Spleen (tissue), 7 donors: ENCODE results near the gene DRICH1.

ENCODE experiments used
- POLR2A ChIP-seq, 3 donors: fragments of 450-650 bp; IDR thresholded peaks; one replicate each; pipeline ENCODE4 v1.5.1; 2017; ENCODE audit warnings: antibody characterized with exemption in 3 of 3, mild to moderate bottlenecking in 1 of 3
- POLR2AphosphoS5 ChIP-seq, 3 donors: sonication (generic); formaldehyde crosslinking; IDR thresholded peaks; one replicate each; pipeline ENCODE4 v1.5.1; 2017; ENCODE audit warnings: antibody characterized with exemption in 3 of 3
- TF ChIP-seq, protein P1 (sequence below), 11 experiments: fragments of 200-600 bp in 7 of 11; fragments of 450-650 bp in 4 of 11; sonication (generic) in 4 of 11; IDR thresholded peaks in 8 of 11; conservative IDR thresholded peaks in 3 of 11; 1 replicate in 7 of 11; 2 replicates in 4 of 11; pipeline versions ENCODE4 v1.4.0 to v1.8.0; 2016 to 2021; ENCODE audit warnings: antibody characterized with exemption in 11 of 11, inconsistent platforms in 4 of 11, mild to moderate bottlenecking in 1 of 11
- donor health status: DM: no; HTN: no; CAD: no; lungs with moderate emphysema.
- donor health status: DM: no; HTN: no; CAD: no.
- donor health status: DM: no; HTN: no; CAD: no.

DNA sequence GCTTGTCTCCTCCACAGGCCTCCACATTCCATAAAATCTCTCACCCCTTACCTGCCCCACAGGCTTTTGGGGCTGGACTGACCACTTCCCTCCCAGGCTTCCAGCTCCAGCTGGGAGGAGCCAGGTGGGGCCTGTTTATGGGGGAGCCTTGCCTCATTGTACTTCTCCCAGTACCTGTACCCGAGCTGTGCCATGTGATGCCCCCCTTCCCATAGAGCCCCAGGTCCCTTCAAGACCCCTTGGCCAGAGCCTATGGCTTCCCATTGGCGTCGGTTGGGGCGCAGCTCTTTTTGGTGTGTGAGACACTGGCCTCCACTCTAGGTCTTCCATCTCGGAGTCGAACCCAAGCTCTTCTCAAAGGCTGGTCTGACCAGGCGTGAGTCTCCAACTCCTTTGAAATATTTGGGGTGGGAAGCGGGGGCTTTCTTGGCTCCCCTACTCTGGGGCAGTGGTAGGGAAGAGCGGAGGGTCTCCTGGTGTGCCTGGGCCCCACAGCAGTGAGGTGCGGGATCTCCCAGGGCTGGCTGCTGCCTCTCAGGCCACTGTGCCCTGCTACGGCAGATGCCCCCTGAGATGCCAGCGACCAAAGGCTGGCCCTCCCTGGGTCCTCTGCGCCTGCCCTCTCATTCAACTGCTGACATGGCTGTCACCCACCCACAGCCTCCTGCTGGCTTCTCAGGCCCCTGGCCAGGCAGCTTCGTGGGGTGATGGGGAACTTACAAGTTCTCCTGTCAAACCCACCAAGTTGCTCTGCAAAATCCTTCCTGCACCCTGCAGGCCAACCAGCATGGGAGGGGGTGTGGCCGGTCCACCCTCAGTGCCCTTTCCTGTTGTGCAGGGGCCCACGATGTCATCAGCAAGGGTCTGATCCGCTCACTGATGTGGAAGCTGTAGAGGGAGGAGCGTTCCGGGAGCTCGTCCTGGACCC is 25.7 kb downstream of the DRICH1 start:
- TF ChIP-seq, protein P1, sequence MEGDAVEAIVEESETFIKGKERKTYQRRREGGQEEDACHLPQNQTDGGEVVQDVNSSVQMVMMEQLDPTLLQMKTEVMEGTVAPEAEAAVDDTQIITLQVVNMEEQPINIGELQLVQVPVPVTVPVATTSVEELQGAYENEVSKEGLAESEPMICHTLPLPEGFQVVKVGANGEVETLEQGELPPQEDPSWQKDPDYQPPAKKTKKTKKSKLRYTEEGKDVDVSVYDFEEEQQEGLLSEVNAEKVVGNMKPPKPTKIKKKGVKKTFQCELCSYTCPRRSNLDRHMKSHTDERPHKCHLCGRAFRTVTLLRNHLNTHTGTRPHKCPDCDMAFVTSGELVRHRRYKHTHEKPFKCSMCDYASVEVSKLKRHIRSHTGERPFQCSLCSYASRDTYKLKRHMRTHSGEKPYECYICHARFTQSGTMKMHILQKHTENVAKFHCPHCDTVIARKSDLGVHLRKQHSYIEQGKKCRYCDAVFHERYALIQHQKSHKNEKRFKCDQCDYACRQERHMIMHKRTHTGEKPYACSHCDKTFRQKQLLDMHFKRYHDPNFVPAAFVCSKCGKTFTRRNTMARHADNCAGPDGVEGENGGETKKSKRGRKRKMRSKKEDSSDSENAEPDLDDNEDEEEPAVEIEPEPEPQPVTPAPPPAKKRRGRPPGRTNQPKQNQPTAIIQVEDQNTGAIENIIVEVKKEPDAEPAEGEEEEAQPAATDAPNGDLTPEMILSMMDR (IDR thresholded peaks at IDR 0.05 in 8 of 11, conservative IDR thresholded peaks at IDR 0.05 in 3 of 11) = no peak
- TF ChIP-seq POLR2A (IDR thresholded peaks at IDR 0.05) (no peak), POLR2AphosphoS5 (IDR thresholded peaks at IDR 0.05) (no peak)
